ENCODE data around the gene WFIKKN2. TPM values are rescaled to one million over a fixed set of nuclear protein-coding genes. Genes with fewer than 3 reads are reported as not detected.

WFIKKN2 gene
- polyA plus RNA-seq, 1 of the 3 experiments (the other 2 are of a cell fraction), result not detected

DNA sequence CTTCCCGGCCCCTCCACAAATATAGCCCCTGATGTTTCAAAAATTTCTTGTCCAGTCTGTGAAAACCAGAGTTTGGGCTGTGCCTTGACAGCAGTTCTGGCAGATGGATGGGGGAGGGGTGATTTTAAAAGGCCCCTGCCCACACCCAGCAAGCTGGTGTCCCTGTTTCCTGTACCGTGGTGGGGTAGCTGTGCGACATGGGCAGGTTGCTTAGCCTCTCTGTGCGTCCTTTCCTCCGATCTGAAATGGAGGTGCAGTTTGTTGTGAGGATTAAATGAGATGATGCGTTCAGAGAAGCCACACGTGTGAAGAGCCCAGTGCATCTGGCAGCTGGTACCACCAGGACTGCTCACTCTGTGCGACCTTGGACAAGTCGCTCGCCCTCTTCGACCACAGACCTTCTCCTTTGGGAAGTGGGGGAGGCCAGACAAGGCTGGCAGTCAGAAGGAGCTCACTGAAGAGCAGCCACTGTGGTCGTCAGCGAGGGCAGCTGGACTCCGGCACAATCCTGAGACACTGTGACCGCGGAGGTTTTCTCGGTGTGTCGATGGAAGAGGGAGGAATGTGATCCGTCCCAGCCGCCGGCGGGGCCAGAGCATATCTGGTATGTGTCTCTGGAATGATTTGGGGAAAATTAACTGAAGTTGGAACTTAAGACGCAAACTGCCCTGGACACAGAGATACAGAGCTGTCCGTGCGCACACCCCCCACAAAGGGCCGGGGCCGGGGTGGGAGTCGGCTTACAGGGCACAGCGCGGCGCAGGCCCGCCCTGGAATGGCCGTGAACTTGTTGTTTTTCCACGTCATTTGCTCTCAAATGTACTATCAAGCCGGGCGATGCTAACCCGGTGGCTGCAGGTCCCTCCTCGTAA lies 721 bp upstream of the WFIKKN2 start:
- WGBS (ENCODE audit: low lambda C conversion rate), result 83% methylated on average over 36 of the region's 38 CpGs
- no peak overlapping the region for H2AFZ ChIP-seq (ENCODE audit: low read depth)
- DNase-seq, result no peak

GRCh38 chr17:50836826-50837225 lies 1.4 kb downstream of the WFIKKN2 start:
- Histone ChIP-seq H3K9me2 (no peaks in the 10 kb centered on the region), H3K9me3 (no peaks in the 10 kb centered on the region), H2AFZ (ENCODE audit: low read depth) (no peak overlapping the region), H3K4me3 (ENCODE audit: low read depth in 2 of 2, low read length in 1 of 2) (no peak overlapping the region), H3F3A (replicated peaks; ENCODE audit: insufficient read depth) (no peaks in the 10 kb centered on the region), H4K20me1 (ENCODE audit: insufficient read depth) (no peaks in the 10 kb centered on the region), H3K27me3 (ENCODE audit: insufficient read depth) (no peaks in the 10 kb centered on the region; the same call in 1 of the 2 replicates), H3K79me2 (ENCODE audit: insufficient read depth) (no peaks in the 10 kb centered on the region), H3K4me2 (no peak overlapping the region), H3K4me1 (ENCODE audit: control insufficient read depth in 1 of 2, insufficient read depth in 2 of 2, low read depth in 1 of 2, low read length in 1 of 2) (peaks cover 0 to 12% of the 10 kb centered on the region in 2 experiments; a peak in 1 of 4 replicates), H3K9ac (no peak overlapping the region), H3K36me3 (replicated peaks in 1 of 2; ENCODE audit: control insufficient read depth in 1 of 2, insufficient read depth in 2 of 2, low read length in 1 of 2) (no peaks in the 10 kb centered on the region), H3K27ac (ENCODE audit: low read depth in 2 of 2, low read length in 1 of 2) (no peak overlapping the region)
- no peak for DNase-seq
- ChIA-PET POLR2A (no interaction called here), CTCF (interaction anchor here (1.1 to 26.2 kb wide), 3 partner anchors 16 to 54 kb away, joined by 3 to 520 read pairs (median 3); no protein-coding TSS in a partner anchor)
- 84% methylated on average over 10 of the region's 11 CpGs for WGBS (ENCODE audit: low lambda C conversion rate)
- no peak for TF ChIP-seq ZBTB33 (IDR thresholded peaks at IDR 0.05; ENCODE audit: borderline replicate concordance, low read depth)
- no peak for TF ChIP-seq EP300 (IDR thresholded peaks at IDR 0.05; ENCODE audit: borderline replicate concordance in 1 of 2, low read depth in 1 of 2, low read length in 1 of 2)
- TF ChIP-seq CHD2 (IDR thresholded peaks at IDR 0.05; ENCODE audit: low read length, partially characterized antibody), result no peak
- no peak for TF ChIP-seq JUND (IDR thresholded peaks at IDR 0.05)
- TF ChIP-seq TEAD4 (IDR thresholded peaks at IDR 0.05; ENCODE audit: borderline replicate concordance, insufficient read depth), result no peak
- no peak for TF ChIP-seq TCF12 (IDR thresholded peaks at IDR 0.05)
- no peak for TF ChIP-seq MEF2A (IDR thresholded peaks at IDR 0.05; ENCODE audit: borderline replicate concordance, low read depth)
- TF ChIP-seq RAD21 (IDR thresholded peaks at IDR 0.05; ENCODE audit: low read length), result no peak
- TF ChIP-seq, protein P1, sequence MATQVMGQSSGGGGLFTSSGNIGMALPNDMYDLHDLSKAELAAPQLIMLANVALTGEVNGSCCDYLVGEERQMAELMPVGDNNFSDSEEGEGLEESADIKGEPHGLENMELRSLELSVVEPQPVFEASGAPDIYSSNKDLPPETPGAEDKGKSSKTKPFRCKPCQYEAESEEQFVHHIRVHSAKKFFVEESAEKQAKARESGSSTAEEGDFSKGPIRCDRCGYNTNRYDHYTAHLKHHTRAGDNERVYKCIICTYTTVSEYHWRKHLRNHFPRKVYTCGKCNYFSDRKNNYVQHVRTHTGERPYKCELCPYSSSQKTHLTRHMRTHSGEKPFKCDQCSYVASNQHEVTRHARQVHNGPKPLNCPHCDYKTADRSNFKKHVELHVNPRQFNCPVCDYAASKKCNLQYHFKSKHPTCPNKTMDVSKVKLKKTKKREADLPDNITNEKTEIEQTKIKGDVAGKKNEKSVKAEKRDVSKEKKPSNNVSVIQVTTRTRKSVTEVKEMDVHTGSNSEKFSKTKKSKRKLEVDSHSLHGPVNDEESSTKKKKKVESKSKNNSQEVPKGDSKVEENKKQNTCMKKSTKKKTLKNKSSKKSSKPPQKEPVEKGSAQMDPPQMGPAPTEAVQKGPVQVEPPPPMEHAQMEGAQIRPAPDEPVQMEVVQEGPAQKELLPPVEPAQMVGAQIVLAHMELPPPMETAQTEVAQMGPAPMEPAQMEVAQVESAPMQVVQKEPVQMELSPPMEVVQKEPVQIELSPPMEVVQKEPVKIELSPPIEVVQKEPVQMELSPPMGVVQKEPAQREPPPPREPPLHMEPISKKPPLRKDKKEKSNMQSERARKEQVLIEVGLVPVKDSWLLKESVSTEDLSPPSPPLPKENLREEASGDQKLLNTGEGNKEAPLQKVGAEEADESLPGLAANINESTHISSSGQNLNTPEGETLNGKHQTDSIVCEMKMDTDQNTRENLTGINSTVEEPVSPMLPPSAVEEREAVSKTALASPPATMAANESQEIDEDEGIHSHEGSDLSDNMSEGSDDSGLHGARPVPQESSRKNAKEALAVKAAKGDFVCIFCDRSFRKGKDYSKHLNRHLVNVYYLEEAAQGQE (IDR thresholded peaks at IDR 0.05; ENCODE audit: low read depth, low read length), result no peak
- no peak for TF ChIP-seq SIN3A (IDR thresholded peaks at IDR 0.05; ENCODE audit: borderline replicate concordance, low read depth, low read length)

More for the DNA sequence above, 721 bp upstream of the WFIKKN2 start:
- TF ChIP-seq PBX3 (IDR thresholded peaks at IDR 0.05), result no peak
- TF ChIP-seq IRF3 (IDR thresholded peaks at IDR 0.05; ENCODE audit: low read depth, low read length), result no peak
- no peak for TF ChIP-seq ELF1 (IDR thresholded peaks at IDR 0.05)
- no peak for TF ChIP-seq TEAD4 (IDR thresholded peaks at IDR 0.05; ENCODE audit: borderline replicate concordance, insufficient read depth)
- TF ChIP-seq FOSL2 (IDR thresholded peaks at IDR 0.05; ENCODE audit: borderline replicate concordance, low read depth), result no peak
- no peak for TF ChIP-seq CHD2 (IDR thresholded peaks at IDR 0.05; ENCODE audit: low read length, partially characterized antibody)
- TF ChIP-seq MXI1 (IDR thresholded peaks at IDR 0.05; ENCODE audit: low read depth, low read length), result no peak
- TF ChIP-seq POLR2AphosphoS5 (IDR thresholded peaks at IDR 0.05; ENCODE audit: low read depth, low read length), result no peak
- Histone ChIP-seq H3K9me3 (no peaks in the 10 kb centered on the region), H3K4me1 (ENCODE audit: control insufficient read depth in 1 of 2, insufficient read depth in 2 of 2, low read depth in 1 of 2, low read length in 1 of 2) (peaks cover 0 to 12% of the 10 kb centered on the region in 2 experiments; a peak in 1 of 4 replicates), H3K4me2 (no peak overlapping the region), H3K36me3 (replicated peaks in 1 of 2; ENCODE audit: control insufficient read depth in 1 of 2, insufficient read depth in 2 of 2, low read length in 1 of 2) (no peaks in the 10 kb centered on the region), H3K27ac (ENCODE audit: low read depth in 2 of 2, low read length in 1 of 2) (no peak overlapping the region), H3F3A (replicated peaks; ENCODE audit: insufficient read depth) (no peaks in the 10 kb centered on the region), H3K9ac (no peak overlapping the region), H3K79me2 (ENCODE audit: insufficient read depth) (no peaks in the 10 kb centered on the region), H3K4me3 (ENCODE audit: low read depth in 2 of 2, low read length in 1 of 2) (no peak overlapping the region), H4K20me1 (ENCODE audit: insufficient read depth) (no peaks in the 10 kb centered on the region), H3K9me2 (no peaks in the 10 kb centered on the region), H3K27me3 (ENCODE audit: insufficient read depth) (no peaks in the 10 kb centered on the region; the same call in 1 of the 2 replicates)
- POLR2A ChIA-PET, result interaction anchor here (0.6 to 0.9 kb wide), 2 partner anchors 17 to 893 kb away, joined by 3 to 5 read pairs; no protein-coding TSS in a partner anchor
- CTCF ChIA-PET, result interaction anchor here (1.0 to 8.1 kb wide), 9 partner anchors 10 to 355 kb away, joined by 3 to 100 read pairs (median 3); no protein-coding TSS in a partner anchor
